ENCODE data around the gene ORC5.

GRCh38 chr7:104198673-104199278 is 9.0 kb downstream of the ORC5 start:
- TF ChIP-seq, protein P1, sequence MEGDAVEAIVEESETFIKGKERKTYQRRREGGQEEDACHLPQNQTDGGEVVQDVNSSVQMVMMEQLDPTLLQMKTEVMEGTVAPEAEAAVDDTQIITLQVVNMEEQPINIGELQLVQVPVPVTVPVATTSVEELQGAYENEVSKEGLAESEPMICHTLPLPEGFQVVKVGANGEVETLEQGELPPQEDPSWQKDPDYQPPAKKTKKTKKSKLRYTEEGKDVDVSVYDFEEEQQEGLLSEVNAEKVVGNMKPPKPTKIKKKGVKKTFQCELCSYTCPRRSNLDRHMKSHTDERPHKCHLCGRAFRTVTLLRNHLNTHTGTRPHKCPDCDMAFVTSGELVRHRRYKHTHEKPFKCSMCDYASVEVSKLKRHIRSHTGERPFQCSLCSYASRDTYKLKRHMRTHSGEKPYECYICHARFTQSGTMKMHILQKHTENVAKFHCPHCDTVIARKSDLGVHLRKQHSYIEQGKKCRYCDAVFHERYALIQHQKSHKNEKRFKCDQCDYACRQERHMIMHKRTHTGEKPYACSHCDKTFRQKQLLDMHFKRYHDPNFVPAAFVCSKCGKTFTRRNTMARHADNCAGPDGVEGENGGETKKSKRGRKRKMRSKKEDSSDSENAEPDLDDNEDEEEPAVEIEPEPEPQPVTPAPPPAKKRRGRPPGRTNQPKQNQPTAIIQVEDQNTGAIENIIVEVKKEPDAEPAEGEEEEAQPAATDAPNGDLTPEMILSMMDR (IDR thresholded peaks at IDR 0.05), result no peak
- TF ChIP-seq FOXJ3 (CRISPR knock-in tag; IDR thresholded peaks at IDR 0.05; ENCODE audit: borderline replicate concordance) (no peak), NFYB (CRISPR knock-in tag; conservative IDR thresholded peaks at IDR 0.05; ENCODE audit: low read depth) (no peak), MAX (CRISPR knock-in tag; IDR thresholded peaks at IDR 0.05) (no peak), NR2C2 (CRISPR knock-in tag; IDR thresholded peaks at IDR 0.05) (no peak), AR (CRISPR knock-in tag; IDR thresholded peaks at IDR 0.05) (no peak), E2F4 (CRISPR knock-in tag; IDR thresholded peaks at IDR 0.05; ENCODE audit: borderline replicate concordance, low read depth) (no peak), SP1 (CRISPR knock-in tag; conservative IDR thresholded peaks at IDR 0.05) (no peak)

Data from WTC11 (cell line).